RWPE2 (cell line): Measurements from ENCODE around the gene NFE2.

ENCODE experiments used
- ATAC-seq: fragments of 200-7000 bp; cut with Tn5 transposase; 3 replicates; pipeline ENCODE4 v1.9.1; 2021; ENCODE audit warnings: low read depth
- DNase-seq: peaks from one replicate; pipeline ENCODE4 v3.0.0-alpha.2; 2020; ENCODE audit warnings: low spot score
- H3K27ac ChIP-seq: fragments of 450-650 bp; 2 replicates; pipeline ENCODE4 v1.5.1; 2017; ENCODE audit warnings: mild to moderate bottlenecking; ENCODE audit not compliant: poor library complexity, severe bottlenecking
- H3K27me3 ChIP-seq: fragments of 250-450 bp; sonication (Bioruptor Pico); 2 replicates; pipeline ENCODE4 v1.5.1; 2021; ENCODE audit warnings: mild to moderate bottlenecking, moderate library complexity; ENCODE audit not compliant: insufficient read depth, poor library complexity, severe bottlenecking
- H3K36me3 ChIP-seq: fragments of 250-450 bp; sonication (Bioruptor Pico); 2 replicates; pipeline ENCODE4 v1.5.1; 2020; ENCODE audit warnings: low read depth, mild to moderate bottlenecking, moderate library complexity
- H3K4me1 ChIP-seq: fragments of 250-450 bp; sonication (Bioruptor Pico); 2 replicates; pipeline ENCODE4 v1.5.1; 2021; ENCODE audit warnings: mild to moderate bottlenecking, moderate library complexity; ENCODE audit not compliant: insufficient read depth, poor library complexity, severe bottlenecking
- H3K4me3 ChIP-seq: fragments of 250-450 bp; sonication (Bioruptor Pico); 2 replicates; pipeline ENCODE4 v1.5.1; 2021; ENCODE audit warnings: mild to moderate bottlenecking, moderate library complexity; ENCODE audit not compliant: severe bottlenecking
- H3K9me3 ChIP-seq: fragments of 250-450 bp; sonication (Bioruptor Pico); 2 replicates; pipeline ENCODE4 v1.5.1; 2021; ENCODE audit warnings: mild to moderate bottlenecking, moderate library complexity; ENCODE audit not compliant: severe bottlenecking
- TF ChIP-seq, protein P1 (sequence below): fragments of 450-650 bp; IDR thresholded peaks from one replicate; pipeline ENCODE4 v1.5.1; 2017; ENCODE audit warnings: mild to moderate bottlenecking, moderate library complexity; ENCODE audit not compliant: poor library complexity, severe bottlenecking

The NFE2 gene

GRCh38 chr12:54265364-54265812, 35.4 kb downstream of the NFE2 start:
- no peak for ATAC-seq
- Histone ChIP-seq H3K27ac (no peak overlapping the region), H3K36me3 (peaks cover 13% of the 10 kb centered on the region; the same call in 1 of the 2 replicates), H3K9me3 (no peaks in the 10 kb centered on the region), H3K27me3 (no peaks in the 10 kb centered on the region), H3K4me3 (no peak overlapping the region), H3K4me1 (peaks cover 25% of the 10 kb centered on the region)
- no peak for DNase-seq
- TF ChIP-seq, protein P1, sequence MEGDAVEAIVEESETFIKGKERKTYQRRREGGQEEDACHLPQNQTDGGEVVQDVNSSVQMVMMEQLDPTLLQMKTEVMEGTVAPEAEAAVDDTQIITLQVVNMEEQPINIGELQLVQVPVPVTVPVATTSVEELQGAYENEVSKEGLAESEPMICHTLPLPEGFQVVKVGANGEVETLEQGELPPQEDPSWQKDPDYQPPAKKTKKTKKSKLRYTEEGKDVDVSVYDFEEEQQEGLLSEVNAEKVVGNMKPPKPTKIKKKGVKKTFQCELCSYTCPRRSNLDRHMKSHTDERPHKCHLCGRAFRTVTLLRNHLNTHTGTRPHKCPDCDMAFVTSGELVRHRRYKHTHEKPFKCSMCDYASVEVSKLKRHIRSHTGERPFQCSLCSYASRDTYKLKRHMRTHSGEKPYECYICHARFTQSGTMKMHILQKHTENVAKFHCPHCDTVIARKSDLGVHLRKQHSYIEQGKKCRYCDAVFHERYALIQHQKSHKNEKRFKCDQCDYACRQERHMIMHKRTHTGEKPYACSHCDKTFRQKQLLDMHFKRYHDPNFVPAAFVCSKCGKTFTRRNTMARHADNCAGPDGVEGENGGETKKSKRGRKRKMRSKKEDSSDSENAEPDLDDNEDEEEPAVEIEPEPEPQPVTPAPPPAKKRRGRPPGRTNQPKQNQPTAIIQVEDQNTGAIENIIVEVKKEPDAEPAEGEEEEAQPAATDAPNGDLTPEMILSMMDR = no peak

DNA sequence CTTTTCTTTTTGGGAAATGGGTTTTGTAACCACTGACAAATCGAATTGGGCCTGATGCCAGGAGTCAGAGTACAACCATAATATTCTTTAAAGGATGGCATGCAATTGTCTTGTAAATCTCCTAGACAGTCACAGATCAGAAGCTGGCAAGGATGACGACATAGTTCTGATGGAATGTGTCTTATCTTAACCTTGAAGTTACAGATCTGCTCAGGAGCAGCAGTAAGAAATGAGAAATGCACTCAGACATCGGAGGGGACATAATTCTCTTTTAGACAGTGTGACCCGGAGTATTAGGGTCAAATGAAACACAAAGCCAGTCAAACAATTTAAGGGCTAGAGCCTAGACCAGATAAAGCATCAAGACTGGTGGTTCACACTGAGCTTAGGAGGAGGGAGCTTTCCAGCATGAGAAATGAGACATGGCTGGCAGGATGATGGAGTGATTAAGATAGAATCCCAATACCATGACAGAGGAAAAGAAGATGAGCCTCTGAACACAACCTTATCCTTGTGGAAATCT, 38.4 kb downstream of the NFE2 start:
- Histone ChIP-seq H3K4me3 (no peak overlapping the region), H3K4me1 (peaks cover 48% of the 10 kb centered on the region), H3K27ac (peak overlapping the region; percentile 90), H3K27me3 (no peaks in the 10 kb centered on the region), H3K9me3 (no peaks in the 10 kb centered on the region), H3K36me3 (peaks cover 23% of the 10 kb centered on the region)
- ATAC-seq = peak; percentile 57
- DNase-seq = no peak
- TF ChIP-seq, protein P1 = no peak

- Histone ChIP-seq H3K4me1 (peaks cover 48% of the 10 kb centered on the region), H3K9me3 (no peaks in the 10 kb centered on the region), H3K36me3 (peaks cover 27% of the 10 kb centered on the region), H3K4me3 (no peak overlapping the region), H3K27me3 (no peaks in the 10 kb centered on the region), H3K27ac (peak overlapping the region; percentile 90)
- no peak for DNase-seq
- no peak for ATAC-seq
- TF ChIP-seq, protein P1 = no peak
These were observed 38.9 kb downstream of the NFE2 start for GRCh38 chr12:54261815-54262402.

DNA sequence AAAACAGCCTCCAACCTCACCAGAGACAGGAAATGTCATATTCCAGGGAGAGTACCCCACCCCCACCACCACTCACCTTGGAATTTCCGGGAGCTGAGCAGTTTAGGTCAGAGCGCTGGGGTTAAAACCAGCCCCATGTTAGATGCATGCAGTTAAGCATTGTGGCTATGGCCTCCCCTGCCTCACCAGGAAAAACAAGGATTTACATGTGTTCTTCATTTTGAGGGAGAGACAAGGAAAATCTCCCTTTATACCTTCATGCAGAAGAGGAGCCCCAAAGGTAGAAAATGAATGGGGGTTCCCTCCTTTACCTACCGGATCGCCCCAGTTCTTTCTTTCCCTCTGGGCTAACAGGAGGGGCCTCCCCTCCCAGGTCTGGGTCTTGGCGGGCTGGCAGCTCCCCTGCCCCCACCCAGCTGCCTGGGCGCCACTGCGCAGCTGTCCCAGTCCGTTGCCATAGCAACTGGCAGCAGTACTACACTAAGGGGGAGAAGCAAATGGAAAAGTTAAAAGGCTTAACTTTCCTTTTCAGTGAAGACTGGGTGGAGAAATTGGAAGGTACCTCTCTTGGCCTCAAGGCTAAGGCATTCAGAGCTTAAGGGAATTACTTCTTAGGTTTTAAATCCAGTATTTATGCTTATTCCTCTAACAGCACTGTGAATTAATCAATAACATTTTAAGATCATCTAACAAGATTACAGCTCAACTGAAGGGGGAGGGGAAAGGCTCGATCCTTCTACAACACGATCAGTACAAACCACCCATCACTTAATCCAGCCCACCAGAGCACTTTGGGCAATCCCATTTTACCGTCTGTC, 41.4 kb downstream of the NFE2 start:
- TF ChIP-seq, protein P1 = no peak
- peak; percentile 84 for DNase-seq
- peak; percentile 90 for ATAC-seq
- H3K9me3 ChIP-seq = no peaks in the 10 kb centered on the region
- H3K27me3 ChIP-seq = no peaks in the 10 kb centered on the region
- peaks cover 42% of the 10 kb centered on the region for H3K36me3 ChIP-seq
- H3K4me1 ChIP-seq = peaks cover 48% of the 10 kb centered on the region
- H3K27ac ChIP-seq = peak overlapping the region; percentile 90
- peak overlapping the region; percentile 22 for H3K4me3 ChIP-seq
